Activated effector memory CD4-positive, alpha-beta T cell treated with Interleukin-2 at 50 U/mL for 16 hours (primary cell): ENCODE data around the gene RRP9.
"Not testable (repeated sequence)": the region's sequence is repeated elsewhere in the genome, so short reads cannot be mapped to it uniquely, and the experiment has no call there.

Source experiments
- DNase-seq: peaks from one replicate; pipeline ENCODE4 v3.0.0-alpha.2; 2020

RRP9 gene

DNA sequence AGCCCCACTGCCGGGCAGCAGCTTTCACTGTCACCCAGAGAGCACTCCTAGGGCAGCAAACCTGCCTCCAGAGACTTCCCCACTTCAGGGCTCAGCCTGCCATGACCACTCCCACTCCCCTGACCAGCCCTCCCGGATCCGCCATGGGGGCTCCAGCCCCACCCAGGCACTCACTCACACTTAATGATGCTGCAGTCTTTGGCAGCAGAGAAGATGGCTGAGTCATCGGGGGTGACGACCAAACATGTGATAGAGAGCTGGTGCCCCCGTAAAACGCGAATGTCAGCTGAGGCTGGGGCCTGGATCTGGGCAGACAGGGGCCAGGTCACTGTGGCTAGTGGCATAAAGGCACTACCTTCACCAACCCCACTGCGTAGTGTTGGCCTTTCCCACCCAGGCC, 4.7 kb downstream of the RRP9 start:
- DNase-seq, result no peak

DNA sequence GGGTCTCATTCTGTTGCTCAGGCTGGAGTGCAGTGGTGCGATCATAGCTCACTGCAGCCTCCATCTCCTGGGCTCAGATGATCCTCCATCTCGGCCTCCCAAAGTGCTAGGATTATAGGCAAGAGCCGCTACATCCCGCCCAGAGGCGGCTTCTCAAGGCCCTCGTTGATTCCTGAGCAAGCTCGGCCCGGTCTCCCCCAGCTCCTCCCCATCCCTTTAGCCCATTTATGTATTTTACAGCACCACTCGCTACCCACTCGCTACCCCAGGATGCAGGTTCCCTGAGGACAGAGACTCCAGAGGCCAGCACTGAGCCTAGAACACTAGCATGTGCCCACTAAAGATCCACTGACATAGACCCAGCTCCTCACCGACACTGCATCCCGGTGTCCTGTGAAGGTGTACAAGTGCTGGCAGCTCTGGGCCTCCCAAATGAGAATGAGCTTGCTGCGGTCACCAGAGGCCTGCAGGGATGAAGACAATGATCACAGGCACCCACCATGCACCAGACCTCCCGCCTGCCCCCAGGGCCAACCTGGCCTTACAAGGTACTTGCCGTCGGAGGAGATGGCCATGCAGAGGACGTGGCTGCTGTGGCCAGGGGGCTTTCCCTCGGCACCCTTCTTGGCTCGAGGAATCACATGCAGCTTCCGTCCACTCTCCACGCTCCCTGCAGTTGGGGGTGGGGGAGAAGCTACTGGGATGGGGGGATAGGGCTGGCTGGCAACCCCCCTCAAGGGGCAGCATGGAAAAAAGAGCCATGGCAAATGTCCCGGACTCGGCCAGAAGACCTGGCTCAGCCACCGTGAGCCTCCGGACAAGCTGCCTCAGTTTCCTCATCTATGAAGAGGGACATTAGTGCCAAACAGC, 5.6 kb downstream of the RRP9 start:
- no peak for DNase-seq

DNA sequence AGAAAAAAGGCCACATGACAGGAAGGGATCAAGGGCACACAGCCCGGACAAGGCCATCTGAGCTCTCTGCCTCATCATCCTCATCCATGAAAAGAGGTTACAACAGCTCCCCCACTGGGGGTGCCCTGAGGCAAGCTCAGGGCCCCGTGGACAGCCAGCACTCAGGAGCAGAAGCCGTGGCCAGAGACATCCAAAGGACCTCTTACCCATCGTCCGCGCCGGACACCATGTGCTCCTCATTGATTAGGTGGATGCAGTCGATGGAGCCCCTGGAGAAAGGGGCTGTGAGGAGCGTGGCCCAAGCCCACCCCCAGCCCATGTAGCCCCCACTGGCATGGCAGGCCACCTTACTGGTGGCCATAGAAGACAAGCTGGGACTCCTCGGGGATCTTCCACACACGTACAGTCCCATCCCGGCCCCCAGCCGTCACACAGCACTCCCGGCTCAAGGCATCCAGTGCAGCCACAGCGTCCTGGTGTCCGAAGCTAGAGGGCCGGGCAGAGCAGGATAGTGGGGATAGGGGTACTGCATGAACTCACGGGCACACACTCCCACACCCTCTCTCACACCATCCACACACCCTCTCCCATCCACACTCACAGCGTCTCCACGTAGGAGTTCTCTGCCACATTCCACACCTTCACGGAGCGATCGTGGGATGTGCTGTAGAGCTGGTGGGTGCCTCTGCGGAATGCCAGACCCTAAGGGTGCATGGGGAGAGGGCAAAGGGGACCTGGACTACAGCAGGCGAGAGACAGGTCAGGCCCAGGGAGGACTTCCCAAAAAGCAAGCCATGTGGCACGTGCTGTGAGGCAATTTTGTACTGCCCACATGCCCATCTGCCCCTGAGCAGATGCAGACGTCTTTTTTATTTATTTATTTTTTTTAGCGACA, 6.5 kb downstream of the RRP9 start:
- no peak for DNase-seq

DNA sequence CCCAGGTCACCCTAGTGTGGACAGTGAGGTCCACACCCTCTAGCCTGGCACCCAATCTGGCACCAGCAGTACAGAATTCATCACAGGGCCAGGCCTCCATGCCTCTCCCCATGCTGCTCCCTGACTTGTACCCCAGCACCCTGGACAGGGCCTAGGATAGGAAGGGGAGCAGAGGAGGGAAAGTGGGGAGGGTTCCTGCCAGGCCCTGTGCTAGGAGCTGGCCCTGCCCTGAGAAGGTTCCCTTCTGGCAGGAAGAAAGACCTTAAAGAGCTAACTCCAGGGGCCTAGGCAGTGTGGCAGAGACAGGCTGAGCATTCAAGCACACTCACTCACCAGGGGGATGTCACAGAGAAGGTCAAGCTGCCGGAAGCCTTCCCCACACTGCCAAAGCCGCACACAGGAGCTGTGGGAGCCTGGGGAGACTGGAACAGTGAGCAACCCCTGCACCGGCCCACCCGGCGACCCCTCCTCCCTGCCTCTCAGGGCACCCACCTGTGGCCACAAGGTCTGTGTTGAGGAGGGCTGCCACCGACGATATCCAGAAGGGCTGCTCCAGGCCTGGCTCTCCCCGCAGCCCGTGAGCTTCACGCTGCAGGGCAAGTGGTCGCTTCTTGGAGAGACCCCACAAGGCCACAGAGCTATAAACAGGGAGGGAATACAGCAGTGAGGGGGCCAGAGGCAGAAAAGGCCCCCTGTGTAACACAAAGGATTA, 7.4 kb downstream of the RRP9 start:
- DNase-seq, result no peak

DNA sequence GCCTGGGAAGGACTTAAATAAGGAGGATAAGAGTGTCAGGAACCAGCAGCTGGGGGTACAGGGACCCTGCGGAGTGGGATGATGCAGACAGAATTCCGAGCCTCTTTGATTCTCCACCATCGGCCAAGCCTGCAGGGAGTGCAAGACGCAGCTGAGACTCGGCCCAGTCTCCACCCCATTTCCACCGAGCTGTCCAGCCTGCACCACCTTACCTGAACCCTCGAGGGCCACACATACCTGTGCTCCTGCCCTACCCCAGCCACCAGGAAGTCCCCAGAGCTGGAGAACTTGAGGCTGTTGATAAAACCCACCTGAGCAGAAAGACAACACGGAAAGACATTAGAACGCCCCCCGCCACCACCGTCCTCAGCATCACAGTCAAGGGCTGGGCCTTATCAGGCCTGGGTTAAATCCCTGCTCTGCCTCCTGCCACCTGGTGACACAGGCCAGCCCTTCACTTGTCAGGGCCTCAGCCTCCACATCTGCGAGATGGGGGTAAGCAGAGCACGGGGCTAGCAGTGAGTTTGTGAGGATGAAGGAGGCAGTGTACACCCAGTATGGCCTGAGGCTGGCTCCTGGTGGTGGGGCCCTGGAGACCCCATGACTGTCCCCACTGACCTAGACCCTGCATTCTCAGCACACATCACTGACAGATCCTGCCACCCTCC, 8.1 kb downstream of the RRP9 start:
- DNase-seq, result no peak

DNA sequence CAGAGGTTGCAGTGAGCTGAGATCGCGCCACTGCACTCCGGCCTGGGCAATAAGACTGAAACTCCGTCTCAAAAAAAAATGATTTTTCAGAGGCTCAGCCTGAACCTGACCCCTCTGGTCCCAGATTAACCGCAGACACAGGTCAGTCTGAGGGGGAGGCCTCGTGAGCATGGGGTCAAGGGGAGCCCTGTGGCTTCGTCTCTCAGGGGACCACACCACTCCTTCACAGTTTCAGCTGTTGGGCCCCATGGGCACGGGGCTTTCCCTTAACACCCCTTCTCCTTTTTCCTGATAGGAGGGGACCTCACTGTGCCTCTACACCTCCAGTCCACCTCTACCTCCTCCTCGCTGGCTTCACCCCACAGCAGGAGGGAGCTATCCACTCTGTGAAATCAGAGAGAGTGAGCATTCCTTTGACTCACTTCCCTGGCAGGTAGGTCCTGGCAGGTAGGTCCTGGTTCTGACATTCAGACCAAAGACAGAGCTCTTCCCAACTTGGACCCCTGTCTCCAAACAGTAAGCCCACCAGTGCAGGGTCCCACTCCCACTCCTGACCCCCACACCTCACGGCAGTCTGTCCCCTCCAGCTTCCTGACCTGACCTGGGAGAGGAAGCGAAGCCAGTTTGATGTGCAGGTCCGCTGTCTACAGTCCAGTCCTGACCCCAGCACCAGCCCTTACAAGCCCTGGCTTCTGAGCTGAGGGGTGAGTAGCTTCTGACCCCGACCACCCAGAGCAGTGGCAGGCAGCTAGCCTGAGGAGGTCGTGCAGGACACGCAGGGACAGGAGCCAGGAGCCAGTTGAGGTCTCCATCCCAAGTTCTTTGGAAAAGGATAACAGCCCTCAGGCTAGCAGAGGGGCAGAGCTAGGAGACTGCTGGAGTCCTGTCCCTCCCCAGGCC, 9.0 kb downstream of the RRP9 start:
- no peak for DNase-seq

DNA sequence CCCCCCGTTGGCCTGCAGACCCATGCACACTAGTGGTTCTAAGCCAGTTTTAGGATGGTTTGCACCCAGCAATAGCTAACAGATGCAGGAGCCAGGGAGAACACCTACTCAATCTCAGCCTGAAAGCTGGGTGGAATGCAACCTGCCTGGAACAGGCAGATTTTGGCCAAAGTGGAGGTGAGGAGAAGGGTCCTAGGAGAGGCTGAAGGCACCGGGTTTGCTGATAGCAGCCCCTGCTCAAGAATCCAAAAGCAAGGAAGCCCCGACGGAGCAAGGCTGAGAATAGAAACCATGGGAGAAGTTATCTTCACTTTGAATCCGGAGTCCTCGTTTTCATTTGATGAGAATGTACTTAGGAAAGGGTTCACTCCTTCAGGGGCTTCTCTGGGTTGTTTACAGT, 9.9 kb downstream of the RRP9 start:
- DNase-seq, result no peak

DNA sequence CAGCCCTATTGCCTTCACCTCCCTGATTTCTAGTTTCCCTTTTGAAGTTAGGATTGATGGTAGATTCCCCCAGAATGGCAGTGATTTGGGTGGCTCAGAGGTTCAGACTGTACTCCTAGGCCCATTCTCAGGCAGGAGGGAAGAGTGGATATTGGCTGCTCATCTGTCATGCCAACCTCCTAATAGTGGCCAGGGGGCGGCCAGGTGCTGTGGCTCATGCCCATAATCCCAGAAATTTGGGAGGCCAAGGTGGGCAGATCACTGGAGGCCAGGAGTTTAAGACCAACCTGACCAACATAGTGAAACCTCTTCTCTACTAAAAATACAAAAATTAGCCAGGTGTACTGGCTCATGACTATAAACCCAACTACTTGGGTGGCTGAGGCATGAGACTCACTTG, 11.3 kb downstream of the RRP9 start:
- DNase-seq, result no peak

DNA sequence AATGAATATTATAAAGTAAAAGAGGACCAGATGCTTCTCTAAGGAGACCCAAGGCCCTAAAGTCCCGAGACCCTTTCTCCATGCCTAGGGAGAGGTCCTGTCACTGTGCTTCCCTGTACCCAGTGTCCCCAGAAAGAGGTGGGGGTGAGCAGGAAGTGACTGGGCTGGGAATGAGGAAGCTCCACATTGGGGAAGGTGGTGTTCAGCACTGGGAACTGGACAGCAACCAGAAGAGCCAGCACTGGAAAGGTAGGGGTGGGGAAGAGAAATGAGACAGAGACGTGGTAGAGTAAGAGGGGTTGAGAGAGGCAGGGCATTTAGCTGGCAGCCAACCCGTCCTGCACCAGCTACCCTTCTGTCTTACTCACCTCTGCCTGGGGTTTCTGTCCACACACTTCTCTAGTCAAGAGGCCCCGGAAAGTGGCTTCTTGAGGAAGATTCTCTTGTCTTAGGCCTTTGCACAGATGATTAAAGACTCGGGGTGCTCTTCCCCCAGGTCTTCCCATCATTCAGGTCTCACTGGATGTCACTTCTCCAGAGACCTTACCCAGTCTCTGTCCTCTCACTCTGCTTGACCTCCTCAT, 12.2 kb downstream of the RRP9 start:
- DNase-seq, result no peak

DNA sequence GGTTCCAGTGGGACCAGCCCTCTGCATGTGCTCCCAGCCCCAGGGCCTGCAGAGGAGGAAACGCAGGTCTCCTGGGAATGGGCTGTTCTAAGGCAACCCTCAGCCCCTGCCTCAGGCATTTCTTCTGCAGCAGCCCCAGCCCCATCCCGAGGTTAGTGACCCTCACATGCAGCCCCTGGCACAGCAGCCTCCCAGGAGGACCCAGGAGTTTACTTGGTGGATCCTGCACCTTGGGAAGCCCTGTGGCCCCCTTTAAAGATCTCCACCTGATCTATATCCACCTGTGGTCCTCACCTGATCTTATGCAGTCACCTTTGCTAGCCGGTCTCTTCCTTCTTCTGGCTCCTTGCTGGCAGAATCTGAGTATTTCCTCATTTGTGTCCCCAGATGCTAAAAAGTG, 12.7 kb downstream of the RRP9 start:
- not testable (repeated sequence) for DNase-seq

DNA sequence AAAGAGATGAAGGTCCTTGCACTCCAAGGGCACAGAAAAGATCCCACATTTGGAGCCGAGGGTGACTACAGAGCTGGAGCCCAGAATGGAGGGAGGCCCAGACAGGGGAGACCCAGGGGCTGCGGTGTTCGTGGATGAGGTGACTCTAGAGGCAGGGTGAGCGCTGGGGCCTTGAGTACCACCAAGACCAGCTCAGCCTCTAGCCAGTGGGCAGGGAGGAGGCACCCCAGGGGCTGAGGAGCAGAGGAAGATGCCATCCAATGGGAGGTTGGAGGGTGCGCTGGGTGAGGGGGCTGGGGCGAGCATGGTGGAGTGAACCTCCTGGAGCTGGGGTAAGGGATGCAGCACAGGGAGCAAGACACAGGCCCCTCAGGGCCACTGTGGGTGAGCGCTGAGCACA, 13.3 kb downstream of the RRP9 start:
- no peak for DNase-seq

DNA sequence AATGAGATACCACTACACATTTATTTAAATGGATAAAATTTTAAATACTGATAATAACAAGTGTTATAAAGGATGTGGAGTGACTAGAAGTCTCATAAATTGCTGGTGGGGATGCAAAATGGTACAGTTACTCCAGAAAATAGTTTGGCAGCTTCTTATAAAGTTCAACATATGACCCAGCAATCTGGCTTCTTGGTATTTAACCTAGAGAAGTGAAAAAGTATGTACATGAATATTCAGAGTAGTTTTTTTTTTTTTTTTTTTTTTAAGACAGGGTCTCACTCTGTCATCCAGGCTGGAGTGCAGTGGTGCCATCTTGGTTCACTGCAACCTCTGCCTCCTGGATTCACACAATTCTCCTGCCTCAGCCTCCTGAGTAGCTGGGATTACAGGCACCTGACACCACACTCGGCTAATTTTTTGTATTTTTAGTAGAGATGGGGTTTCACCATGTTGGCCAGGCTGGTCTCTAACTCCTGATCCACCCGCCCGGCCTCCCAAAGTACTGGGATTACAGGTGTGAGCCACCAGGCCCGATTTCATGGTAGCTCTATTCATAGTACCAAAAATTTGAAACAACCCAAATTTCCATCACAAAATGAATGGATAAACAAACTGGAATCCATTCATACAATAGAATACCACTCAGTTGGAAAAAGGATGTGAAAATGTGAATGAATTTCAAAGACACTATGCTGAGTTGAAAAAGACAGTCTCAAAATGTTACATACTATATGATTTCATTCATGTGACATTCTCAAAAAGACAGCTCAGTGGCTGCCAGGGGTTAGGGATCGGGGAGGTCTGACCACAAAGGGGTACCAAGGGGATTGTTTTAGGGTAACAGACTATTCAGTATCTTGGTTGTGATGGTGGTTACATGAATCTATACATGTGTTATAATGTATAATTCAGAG, 14.4 kb downstream of the RRP9 start:
- DNase-seq, result no peak

DNA sequence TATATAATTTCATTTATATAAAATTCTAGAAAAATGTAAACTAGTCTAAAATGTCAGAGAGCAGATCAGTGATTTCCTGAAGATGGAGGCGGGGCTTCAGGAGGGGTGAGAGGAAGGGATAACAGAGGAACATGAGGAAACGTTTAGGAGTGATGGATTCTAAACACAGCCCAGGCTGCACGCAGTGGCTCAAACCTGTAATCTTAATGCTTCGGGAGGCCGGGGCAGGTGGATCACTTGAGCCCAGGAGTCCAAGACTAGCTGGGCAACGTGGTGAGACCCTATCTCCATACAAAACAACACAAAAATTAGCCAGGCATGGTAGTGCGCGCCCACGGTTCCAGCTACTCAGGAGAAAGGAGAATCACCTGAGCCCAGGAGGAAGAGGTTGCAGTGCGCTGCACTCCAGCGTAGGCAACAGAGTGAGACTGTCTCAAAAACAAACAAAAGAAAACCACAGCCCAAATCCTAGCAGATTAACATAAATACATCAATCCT, 20.6 kb downstream of the RRP9 start:
- no peak for DNase-seq

DNA sequence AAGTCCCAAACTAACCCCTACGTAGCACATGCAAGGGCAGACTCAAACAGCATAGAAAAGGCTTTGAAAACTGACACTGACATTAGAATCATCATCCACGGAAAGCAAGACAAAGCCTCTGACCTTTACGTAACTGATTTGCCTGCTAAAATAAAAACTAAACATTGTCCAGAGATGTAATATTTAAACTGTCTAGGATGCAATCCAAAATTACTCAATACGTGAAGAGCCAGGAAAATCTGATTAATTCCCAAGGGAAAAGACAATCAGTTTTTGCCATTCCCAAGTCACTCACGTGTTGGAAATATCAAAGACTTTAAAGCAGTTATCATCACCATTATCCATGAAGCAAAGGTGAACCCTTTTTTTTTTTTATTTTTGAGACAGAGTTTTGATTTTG, 25.3 kb downstream of the RRP9 start:
- no peak for DNase-seq

DNA sequence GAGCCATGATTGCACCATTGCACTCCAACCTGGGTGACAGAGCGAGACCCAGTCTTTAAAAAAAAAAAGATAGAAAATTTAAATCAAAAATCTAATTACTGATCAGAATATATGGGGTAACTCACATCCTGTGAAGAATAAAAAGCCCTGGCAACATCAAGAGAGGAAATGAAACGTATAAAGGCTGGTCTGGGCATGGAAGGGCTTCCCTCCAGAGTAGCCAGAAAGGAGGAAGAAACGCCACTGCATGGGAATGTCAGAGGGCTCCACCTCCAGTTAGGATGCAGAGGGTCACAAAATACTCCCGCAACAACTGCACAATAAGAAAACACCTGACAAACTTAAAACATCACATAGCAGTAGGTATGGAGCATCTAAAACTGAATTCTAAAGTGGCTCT, 33.7 kb downstream of the RRP9 start:
- DNase-seq, result no peak

DNA sequence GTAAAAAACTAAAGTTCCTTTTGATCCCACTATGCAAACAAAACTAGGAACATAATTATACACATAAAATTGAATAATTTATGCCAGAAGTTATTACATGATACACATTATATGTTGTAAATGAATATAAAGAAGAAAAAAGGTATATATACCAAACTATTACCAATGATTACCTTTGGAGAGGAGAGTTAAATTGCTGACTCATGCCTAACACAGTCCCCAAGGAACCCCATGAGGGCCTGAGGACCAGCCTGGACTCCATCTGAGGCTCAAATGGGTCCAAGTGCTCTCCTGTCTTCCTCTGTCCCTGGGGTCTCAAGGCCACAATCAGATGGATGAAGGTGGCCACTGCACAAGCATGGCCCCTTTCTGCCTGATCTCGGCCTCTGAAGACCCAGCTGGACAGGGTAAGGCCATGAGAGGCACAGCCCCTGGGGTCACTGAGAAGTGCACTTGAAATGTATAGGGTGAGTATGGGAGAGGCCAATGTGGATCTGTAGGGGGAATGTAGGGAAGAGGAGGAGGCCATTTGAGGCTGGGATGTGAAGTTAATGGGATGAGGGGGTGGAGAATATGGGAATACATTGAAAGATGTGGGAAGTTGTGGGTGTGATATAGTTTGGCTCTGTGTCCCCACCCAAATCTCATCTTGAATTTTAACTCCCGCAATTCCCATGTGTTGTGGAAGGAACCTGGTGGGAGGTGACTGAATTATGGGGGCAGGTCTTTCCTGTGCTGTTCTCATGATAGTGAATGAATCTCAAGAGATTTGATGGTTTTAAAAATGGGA, 37.5 kb downstream of the RRP9 start:
- DNase-seq, result no peak

DNA sequence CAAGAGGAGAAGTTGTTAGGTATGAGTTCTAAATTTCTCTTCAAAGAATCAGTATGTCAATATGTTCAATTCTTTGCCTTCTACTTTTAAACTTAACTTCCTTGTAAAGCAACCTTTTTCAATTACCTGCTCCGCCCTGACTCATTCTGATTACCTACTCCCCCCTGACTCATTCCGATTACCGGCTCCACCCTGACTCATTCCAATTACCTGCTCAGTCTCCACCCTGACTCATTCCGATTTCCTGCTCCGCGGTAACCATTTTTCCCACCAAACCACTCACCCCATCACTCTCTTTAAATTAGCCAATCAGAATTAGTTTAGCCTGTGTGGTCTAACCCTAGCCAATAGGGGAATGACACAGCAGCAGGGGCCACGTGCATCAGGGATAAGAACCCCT, 39.3 kb downstream of the RRP9 start:
- not testable (repeated sequence) for DNase-seq

DNA sequence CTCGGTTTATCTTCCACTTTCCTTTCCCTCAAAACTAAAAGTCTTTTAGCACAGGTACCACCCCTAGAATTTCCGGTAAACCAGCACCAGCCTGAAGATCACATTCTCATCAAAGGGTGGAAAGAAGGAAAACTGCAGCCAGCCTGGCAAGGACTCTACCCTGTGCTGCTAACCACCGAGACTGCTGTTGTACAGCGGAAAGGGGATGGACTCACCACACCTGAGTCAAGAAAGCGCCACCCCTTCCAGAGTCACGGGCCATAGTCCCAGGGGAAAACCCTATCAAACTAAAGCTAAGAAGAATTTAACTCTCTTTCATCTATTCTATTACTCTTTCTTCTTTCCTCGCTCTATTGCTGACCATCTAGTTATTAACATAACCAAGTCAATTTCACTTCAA, 41.7 kb downstream of the RRP9 start:
- not testable (repeated sequence) for DNase-seq

DNA sequence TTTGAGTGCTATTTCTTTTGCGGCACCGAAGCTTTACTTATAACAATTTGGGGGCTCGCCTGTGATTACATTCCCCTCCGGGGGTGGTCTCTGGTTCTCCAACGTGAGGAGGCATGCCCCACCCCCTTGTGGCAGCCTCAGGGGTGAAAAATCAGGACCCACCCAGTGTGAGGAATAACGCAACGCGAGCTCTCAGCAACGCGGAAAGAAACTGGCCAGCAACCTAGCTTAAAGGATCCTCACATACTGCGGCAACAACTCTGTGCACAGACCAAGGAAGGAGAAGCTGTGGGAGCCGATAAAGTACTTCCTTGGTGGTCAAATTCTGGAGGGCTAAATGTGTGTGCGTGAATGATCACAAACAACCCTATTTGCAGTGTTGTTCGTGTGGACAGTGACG, 44.3 kb downstream of the RRP9 start:
- no peak for DNase-seq
